ENCODE measurements around the gene SORL1. TPM values are rescaled to one million over a fixed set of nuclear protein-coding genes. Genes with fewer than 3 reads are reported as not detected.

SORL1 gene
- total RNA-seq, 1 experiment from 2014 or later: 68.3 TPM

DNA sequence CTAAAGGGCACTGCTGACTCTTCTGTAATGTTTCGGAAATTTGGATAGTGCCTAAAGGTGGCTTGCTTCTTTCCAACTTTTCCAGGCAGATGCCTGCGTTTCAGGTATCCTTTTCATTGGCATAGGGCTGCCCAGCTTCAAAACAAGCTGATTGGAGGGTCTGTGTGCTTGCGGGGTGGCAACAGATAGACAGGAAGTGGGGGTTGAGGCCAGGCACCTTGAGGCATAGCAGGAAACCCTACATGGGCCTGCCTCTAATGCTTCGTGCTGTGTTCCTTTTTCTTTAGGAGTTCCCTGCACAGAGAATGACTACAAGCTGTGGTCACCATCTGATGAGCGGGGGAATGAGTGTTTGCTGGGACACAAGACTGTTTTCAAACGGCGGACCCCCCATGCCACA is 92.8 kb downstream of the SORL1 start:
- H2AK5ac ChIP-seq (ENCODE audit: insufficient read length, low read length): no peak overlapping the region

More for the DNA sequence above, 92.8 kb downstream of the SORL1 start:
- no peak overlapping the region for H2BK15ac ChIP-seq (ENCODE audit: low read depth, low read length)
- no peak overlapping the region for H2BK12ac ChIP-seq (ENCODE audit: insufficient read length, low read depth, low read length)
- no peaks in the 10 kb centered on the region for H3K9me3 ChIP-seq (ENCODE audit: control insufficient read depth, low read depth, low read length)
- Mint-ChIP-seq H3K27me3 (ENCODE audit: low read depth) (no peaks in the 10 kb centered on the region), H3K4me1 (peaks cover 11 to 12% of the 10 kb centered on the region in 2 experiments), H3K27ac (peak overlapping the region in 1 of 3 experiments; percentile 10; a peak in 1 of 7 replicates), H3K9me3 (no peaks in the 10 kb centered on the region), H3K4me3 (no peak overlapping the region), H3K36me3 (ENCODE audit: insufficient read depth in 1 of 3, low read depth in 3 of 3) (peaks cover 23 to 74% (median 53%) of the 10 kb centered on the region in 3 experiments; a peak in 6 of 7 replicates)
- H3K23me2 ChIP-seq (ENCODE audit: insufficient read length, low read depth, low read length, poor library complexity, severe bottlenecking): no peaks in the 10 kb centered on the region
- no peaks in the 10 kb centered on the region for H3K79me2 ChIP-seq (ENCODE audit: insufficient read depth, low read length)
- no peak overlapping the region for H2BK120ac ChIP-seq (ENCODE audit: low read depth, low read length, poor library complexity, severe bottlenecking)
- H3K14ac ChIP-seq (ENCODE audit: insufficient read depth, low read length): no peak overlapping the region
- no peaks in the 10 kb centered on the region for H3K79me1 ChIP-seq (ENCODE audit: insufficient read depth, low read depth, low read length, poor library complexity, severe bottlenecking)
- H3T11ph ChIP-seq (ENCODE audit: low read length): no peak overlapping the region
- no peak overlapping the region for H2BK5ac ChIP-seq (ENCODE audit: insufficient read length, low read length)
- no peaks in the 10 kb centered on the region for H4K20me1 ChIP-seq (ENCODE audit: control insufficient read depth, insufficient read depth, insufficient read length)
- WGBS (ENCODE audit: extremely low coverage, insufficient read length, low lambda C conversion rate): no CpG with 5 or more reads among the region's 7 CpGs
- no peak overlapping the region for H3K9ac ChIP-seq (ENCODE audit: extremely low read depth, insufficient read length, low read length)
- no peak overlapping the region for H3K27ac ChIP-seq (ENCODE audit: insufficient read length, low read depth, low read length)
- H3K18ac ChIP-seq (ENCODE audit: insufficient read length, low read depth, low read length): no peak overlapping the region
- H2BK20ac ChIP-seq (ENCODE audit: low read depth, low read length, poor library complexity, severe bottlenecking): no peak overlapping the region
- DNase-seq: no peak
- TF ChIP-seq CTCF (conservative IDR thresholded peaks at IDR 0.05): no peak
- H3K4ac ChIP-seq (ENCODE audit: low read depth, low read length): no peak overlapping the region
- H3K4me2 ChIP-seq (ENCODE audit: insufficient read depth, insufficient read length, low read length): no peak overlapping the region
- no peaks in the 10 kb centered on the region for H3K27me3 ChIP-seq (ENCODE audit: insufficient read depth, low read length)
- H4K5ac ChIP-seq (ENCODE audit: insufficient read length, low read depth, low read length): no peak overlapping the region
- no peak overlapping the region for H3K56ac ChIP-seq (ENCODE audit: insufficient read length, low read depth, low read length)
- no peak overlapping the region for H4K8ac ChIP-seq (replicated peaks; ENCODE audit: insufficient read length, low read depth, low read length)
- H2AFZ ChIP-seq (ENCODE audit: low read length): no peak overlapping the region
- H4K91ac ChIP-seq (ENCODE audit: insufficient read length, low read depth, low read length): no peak overlapping the region
- no peak overlapping the region for H3K23ac ChIP-seq (ENCODE audit: insufficient read length, low read depth, low read length)
- H3K4me1 ChIP-seq (ENCODE audit: insufficient read depth, low read length): no peaks in the 10 kb centered on the region

All from H9 (cell line).